GM15510 (cell line): ENCODE measurements around the gene COA6.
A peak's percentile ranks its signal among the peaks of the same experiment; 100 is the strongest.

ENCODE experiments used
- POLR2A ChIP-seq: IDR thresholded peaks from 3 replicates; pipeline ENCODE4 v1.6.1; 2011; ENCODE audit warnings: borderline replicate concordance; ENCODE audit not compliant: insufficient read length; ENCODE audit errors: extremely low read depth

The COA6 gene, protein sequence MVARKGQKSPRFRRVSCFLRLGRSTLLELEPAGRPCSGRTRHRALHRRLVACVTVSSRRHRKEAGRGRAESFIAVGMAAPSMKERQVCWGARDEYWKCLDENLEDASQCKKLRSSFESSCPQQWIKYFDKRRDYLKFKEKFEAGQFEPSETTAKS

DNA sequence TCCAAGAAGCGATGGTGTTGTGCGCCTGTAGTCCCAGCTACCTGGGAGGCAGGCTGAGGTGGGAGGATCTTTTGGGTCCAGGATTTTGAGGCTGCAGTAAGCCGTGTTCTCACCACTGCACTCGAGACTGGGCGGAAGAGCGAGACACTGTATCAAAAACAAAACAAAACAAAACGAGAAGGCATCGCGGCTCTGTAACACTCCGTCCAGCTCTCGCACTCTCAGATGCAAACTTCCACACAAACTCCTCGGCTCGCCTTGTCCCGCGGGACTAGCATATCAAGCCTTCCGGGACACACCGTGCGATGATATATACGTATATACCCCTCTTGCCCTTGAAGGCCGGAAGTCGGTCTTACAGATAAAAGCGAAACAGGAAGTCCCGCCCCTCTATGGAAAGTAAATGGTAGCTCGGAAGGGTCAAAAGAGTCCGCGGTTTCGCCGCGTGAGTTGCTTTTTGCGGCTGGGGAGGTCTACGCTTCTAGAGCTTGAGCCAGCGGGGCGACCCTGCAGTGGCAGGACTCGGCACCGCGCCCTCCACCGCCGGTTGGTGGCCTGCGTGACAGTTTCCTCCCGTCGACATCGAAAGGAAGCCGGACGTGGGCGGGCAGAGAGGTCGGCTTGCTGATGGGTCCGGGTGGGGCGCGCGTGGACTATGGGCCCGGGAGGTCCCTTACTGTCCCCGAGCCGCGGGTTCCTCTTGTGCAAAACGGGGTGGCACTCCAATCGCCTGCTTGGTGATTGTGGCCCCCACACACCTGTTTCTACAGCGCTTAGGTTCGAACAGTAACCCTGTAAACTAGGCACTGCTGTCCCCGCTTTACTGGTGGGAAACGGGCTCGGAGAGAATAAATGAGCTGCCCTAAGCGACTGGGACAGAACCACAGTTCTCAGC is at the start of gene COA6:
COA6 (plus strand) TSS at position 393 of the 895 bp plus-strand sequence; CDS start at position 404, 11 bp downstream.
- TF ChIP-seq POLR2A = peak; percentile 81

DNA sequence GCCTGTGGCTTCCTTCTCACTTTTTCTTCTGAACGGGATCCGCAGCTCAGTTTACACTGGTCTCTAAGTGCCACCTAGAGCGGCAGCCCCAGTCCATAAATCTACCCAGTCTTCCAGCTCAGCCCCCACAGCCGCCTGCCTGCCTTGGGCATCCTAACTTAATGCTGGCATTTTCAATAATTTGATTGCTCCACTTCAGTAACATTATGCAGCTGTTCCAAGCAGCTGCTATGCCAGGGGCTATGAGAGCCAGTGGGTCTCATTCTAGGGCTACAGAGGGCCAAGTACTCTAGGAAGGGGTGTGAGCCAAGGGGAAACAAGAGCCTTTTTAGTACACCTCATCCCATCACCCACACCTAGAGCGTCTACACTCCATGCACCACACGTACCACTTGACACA is 48.4 kb upstream of the COA6 start:
- no peak for TF ChIP-seq POLR2A

DNA sequence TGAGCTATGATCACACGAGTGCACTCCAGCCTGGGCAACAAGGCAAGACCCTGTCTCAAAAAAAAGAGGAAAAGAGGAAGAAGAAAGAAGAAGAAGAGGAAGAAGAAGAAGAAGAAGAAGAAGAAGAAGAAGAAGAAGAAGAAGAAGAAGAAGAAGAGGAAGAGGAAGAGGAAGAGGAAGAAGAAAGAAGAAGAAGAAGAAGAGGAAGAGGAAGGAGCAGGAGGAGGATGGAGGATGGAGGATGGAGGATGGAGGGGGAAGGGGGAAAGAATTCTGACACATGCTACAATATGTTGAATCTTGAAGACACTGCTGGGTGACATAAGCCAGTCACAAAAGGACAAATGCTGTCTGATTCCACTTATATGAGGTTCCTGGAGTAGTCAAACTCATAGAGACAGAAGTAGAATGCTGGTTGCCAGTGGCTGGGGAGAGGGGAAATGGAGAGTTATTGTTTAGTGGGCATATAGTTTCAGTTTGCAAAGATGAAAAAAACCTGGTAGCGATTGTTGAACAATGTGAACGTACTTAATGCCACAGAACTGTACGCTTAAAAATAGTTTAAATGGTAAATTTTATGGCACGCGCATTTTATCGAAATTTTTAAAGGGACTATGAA is 47.3 kb upstream of the COA6 start:
- no peak for TF ChIP-seq POLR2A

DNA sequence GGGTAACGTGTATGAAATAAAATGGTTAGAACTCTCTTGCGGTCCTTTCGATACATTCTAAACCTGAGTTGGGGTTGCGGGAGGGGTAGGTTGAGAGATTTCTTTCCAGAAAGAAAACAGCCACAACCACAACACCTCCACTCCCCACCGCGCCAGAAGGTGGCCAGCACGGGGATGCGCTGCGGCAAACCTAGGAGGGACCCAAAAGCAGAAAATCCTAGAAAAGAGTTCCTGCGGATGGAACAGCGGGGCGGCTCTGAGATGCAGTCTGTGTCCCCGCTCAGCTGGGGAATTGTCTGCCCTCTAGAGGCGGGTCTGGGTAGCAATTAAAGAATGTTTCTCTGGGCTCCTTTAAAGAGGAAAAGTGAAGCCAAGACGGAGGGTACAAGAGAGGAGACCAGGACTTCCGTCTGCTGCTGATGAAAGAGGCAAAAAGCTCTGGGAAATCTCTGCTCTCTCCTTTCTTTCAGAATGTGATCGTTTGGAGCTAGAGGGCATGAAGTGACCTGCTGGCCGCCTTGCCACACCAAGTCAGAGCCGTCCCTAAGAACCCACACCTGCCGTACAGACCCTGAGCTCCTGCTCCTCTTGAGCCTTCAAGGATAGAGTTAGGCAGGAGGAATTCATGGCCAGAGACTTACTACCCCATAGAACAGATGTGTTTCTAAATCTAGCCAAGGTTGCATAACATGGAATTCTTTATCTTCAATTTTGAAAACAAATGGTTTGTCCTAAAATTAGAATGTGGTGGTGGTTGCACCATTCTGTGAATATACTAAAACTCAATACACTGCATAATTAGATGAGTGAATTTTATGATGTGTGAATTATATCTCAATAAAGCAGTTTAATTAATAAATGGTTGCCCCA is 46.5 kb upstream of the COA6 start:
- no peak for TF ChIP-seq POLR2A

DNA sequence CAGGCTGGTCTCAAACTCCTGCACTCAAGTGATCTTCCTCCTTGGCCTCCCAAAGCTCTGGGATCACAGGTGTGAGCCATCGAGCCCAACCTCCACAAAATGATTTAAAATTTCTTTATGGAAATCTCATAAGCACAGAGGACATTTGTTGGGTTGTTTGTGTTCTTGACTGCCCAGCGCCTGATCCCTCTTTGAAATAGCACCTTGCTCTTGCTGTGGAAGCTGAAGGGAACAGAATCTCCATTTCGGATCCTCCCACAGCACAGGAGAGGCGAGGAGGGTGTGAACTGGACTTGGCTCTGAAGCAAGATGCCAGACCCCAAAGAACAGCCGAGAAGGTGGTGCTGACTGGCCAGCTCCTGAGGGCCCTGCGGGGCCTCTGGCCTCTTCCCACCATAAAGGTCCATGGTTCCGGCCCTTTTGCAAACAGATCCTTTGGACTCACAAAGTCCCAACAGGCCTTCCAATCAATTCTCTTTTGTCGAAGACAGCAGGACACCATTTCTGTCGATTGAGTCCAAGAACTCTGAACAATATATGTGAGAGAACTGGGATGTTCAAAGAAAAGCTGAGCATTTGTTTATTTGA is 45.6 kb upstream of the COA6 start:
- TF ChIP-seq POLR2A = no peak

DNA sequence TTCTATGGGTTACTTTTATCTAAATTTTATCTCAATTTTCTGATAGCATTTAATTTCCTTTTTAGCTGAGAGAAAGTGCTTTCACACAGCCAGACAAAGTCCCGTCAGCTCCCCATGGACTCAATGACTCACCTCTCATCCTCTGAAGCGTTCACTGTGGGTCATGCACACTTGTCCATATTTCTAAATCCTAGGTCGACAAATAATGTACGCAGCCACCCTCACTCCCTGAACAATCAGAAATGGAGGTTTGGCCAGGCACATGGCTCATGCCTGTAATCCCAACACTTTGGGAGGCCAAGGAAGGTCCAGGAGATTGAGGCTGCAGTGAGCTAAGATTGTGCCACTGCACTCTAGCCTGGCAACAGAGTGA is 42.4 kb upstream of the COA6 start:
- TF ChIP-seq POLR2A = no peak

DNA sequence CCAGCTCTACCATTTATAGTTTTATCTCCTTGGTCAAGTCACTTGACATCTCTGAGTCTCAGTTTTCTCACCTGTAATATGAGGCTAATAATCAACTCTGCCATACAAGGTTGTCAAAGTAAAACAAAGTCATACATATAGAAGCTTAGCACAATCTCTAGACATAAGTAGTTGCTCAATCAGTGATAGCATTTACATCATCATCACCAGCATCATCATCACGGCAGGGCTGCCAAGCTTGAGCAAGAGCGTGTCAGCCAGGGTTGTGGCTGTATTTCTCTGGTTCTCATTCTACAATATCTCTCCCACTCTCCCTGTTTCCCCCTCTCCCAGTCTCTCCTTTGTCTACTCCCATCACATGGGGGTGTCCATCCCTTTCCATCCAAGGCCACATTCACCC is 41.7 kb upstream of the COA6 start:
- TF ChIP-seq POLR2A = no peak

DNA sequence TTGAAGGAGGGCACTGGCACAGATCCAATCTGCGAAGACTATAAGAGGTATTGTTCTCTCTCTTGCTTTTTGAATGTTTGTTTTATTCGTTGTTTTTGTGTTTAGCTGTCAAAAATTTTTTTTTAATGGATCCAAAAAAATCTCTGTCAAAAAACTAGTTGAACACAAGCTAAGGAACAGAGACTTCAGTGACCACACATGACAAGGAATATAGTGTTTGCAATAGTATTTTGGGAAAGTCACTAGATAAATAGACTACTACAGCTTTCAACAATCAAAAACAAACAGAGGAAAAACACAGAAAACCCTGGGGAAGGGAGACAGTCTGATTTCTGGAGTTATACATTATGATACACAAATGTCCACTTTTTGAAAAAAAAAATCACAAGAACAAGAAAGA is 36.9 kb upstream of the COA6 start:
- no peak for TF ChIP-seq POLR2A

DNA sequence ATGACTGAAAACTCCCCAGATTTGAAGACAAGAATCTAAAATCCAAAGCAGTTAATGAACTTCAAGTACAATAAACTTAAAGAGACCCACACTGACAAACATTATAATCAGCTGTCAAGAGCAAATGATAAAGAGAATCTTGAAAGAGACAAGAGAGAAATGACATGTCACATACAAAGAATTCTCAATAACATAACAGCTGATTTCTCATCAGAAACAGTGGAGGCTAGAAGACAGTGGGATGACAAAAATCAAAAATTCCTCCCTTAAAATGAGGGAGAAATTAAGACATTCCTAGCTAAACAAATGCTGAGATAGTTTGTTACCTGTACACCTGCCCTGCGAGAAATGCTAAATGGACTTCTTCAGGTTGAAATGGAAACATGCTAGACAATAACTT is 36.0 kb upstream of the COA6 start:
- TF ChIP-seq POLR2A = no peak

DNA sequence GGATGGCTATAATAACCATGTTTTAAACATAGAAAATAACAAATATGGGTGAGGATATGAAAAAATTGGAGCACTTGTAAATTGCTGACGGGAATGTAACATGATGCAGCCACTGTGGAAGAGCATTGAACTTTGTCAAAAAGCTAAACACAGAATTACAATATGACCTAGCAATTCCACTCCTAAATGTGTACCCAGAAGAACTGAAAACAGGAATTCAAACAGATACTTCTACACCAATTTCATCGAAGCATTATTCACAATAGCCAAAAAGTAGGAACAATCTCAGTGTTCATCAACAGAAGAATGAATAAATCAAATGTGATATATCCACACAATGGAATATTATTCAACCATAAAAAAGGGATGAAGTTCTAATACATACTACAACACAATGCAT is 32.7 kb upstream of the COA6 start:
- TF ChIP-seq POLR2A = no peak

DNA sequence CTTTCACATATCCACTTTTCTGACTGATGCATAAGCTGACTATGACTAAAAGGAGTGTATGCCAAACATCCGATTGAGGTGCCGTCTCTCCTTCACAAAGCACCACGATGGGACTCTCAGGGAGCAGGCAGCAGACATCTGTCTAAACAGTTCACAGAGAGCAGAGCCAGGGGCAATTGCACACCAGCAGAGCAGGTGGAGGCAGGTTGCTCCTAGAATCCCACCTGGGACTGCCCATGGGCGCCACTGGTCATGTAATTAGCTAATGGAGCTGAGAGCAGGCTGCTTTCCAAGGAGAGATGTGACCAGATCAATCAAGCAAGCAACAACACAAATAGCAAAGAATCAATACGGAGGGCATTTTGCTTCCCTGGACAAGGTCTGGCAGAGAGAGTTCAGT is 30.5 kb upstream of the COA6 start:
- no peak for TF ChIP-seq POLR2A

DNA sequence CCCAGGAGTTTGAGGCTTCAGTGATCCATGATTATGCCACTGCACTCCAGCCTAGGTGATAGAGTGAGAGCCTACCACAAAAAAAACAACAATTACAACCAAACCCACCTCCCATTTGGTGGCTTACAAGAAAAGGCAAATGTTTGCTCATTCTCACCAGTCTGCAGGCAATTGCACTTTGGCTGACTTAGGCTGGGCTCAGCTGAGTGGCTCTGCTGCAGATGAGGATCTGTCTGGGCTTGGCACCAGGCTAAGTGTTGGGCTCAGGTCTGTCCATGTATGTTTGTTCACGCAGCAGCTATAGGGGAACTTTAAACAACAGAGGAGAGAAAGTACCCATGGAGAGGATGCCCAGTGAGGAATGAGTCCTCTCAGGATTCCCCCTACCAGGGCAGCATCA is 28.0 kb upstream of the COA6 start:
- TF ChIP-seq POLR2A = no peak

DNA sequence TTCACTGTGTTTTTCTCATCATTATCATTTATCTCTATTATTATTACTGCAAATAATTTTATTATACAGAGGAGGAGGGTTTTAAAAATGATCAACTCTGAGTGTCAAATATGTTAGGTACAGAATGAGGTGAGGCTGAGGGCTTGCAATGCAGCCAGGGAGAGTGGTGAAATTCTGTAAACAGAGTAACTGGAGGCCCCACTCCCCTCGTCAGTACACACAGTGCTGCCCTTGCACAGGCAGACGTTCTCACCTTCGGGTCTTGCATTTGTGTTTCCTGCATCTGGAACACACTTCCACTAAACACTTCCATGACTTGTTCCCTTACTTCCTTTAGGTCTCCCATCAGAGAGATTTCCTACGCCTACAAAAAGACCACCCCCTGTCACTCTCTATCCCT is 24.3 kb upstream of the COA6 start:
- no peak for TF ChIP-seq POLR2A

DNA sequence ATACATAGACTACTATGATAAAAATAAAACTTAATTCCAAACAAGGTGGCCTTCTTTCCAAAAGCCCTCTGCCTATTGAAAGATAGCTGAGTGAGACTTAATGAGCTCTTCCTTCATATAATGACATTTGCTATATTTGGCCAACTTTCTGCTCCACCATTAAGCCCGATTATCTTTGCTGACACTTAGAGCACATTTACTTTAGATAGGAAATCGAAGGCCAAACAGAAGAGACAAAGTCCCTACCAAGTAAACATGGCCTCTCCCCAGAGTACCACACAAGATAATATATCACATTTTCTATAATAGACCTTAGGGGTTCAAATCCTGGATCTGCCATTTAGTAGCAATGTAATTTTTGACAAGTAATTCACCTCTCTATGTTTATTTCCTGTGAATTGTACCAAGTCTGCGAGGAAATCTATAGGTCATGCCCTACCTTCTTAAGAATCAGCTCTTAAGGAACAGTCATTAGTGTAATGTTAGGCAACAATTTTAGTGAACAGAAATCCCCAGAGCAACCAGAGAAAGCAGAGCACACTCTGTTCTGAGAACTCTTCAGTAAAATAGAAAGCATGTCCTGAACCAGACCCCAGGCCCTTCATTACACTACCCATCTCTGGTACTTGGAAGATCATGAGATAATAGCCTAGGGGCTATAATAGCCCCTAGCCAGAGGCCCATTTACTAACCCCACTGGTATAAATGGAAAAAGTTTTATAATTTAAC is 17.3 kb upstream of the COA6 start:
- TF ChIP-seq POLR2A = no peak
